ENCODE results near the gene ADAMTS16. TPM values are rescaled to one million over a fixed set of nuclear protein-coding genes. Genes with fewer than 3 reads are reported as not detected.

ADAMTS16 gene
- polyA plus RNA-seq, 3 donors = not detected

DNA sequence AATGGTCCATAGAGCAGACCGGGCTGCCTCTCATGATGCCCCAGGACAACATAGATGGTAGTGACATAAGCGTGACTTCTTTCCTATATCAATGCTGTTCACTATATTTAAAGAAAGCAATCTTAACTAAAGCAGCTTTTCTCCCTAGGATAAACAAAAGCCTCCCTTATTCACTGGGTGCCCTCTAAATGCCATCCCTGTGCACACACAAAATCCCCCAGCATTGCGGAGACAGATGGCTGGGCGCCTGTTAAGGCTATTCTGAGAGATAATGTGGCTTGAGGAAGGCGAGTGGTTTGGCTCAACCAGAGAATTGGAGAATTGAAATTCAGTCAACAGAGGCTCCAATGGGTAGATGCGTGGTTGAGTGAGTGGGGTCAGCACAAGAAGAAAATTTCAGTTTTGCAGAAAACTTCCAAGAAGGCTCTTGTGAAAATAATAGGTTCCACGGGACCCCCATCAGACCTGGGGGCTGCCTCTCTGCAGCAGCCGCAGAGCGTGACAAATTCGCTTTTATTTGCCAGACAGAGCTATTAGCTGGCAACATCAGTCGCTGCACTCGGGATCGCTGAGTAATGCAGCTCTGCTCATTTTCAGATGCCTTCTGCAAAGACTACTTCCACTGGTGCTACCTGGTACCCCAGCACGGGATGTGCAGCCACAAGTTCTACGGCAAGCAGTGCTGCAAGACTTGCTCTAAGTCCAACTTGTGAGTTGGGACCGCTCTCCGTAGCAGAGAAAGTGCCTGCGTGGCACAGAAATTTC is 178.5 kb downstream of the ADAMTS16 start:
- Histone ChIP-seq H3K27ac (ENCODE audit: low read depth in 1 of 2, low read length in 2 of 2) (no peak overlapping the region), H3K4me1 (ENCODE audit: control insufficient read depth in 1 of 2, insufficient read depth in 2 of 2, low read length in 2 of 2) (no peaks in the 10 kb centered on the region), H2AFZ (ENCODE audit: insufficient read depth, low read depth, low read length, poor library complexity, severe bottlenecking) (no peak overlapping the region), H3K79me2 (ENCODE audit: insufficient read depth, low read length) (no peaks in the 10 kb centered on the region), H3K27me3 (ENCODE audit: control insufficient read depth in 2 of 2, insufficient read depth in 2 of 2, low read length in 2 of 2) (no peaks in the 10 kb centered on the region), H3K4me3 (replicated peaks in 1 of 3; ENCODE audit: low read depth in 2 of 3, low read length in 3 of 3) (no peak overlapping the region), H4K20me1 (ENCODE audit: insufficient read depth, low read length) (no peaks in the 10 kb centered on the region), H3K9me3 (replicated peaks in 1 of 2; ENCODE audit: control insufficient read depth in 1 of 2, insufficient read depth in 1 of 2, low read length in 2 of 2) (peaks cover 3 to 28% of the 10 kb centered on the region in 2 donors), H3K36me3 (replicated peaks in 1 of 2; ENCODE audit: control insufficient read depth in 1 of 2, insufficient read depth in 2 of 2, low read length in 2 of 2) (no peaks in the 10 kb centered on the region), H3K4me2 (replicated peaks; ENCODE audit: extremely low read depth, low read length, poor library complexity, severe bottlenecking) (no peak overlapping the region), H3K9ac (ENCODE audit: insufficient read depth, low read length, poor library complexity, severe bottlenecking) (no peak overlapping the region)
- Mint-ChIP-seq H3K9me3 (peaks cover 8 to 25% (median 17%) of the 10 kb centered on the region in 7 donors), H3K4me3 (no peak overlapping the region), H3K36me3 (no peaks in the 10 kb centered on the region), H3K27me3 (ENCODE audit: low read depth in 3 of 3) (no peaks in the 10 kb centered on the region), H3K27ac (peak overlapping the region in 1 of 7 donors; percentile 38), H3K4me1 (no peaks in the 10 kb centered on the region)
- WGBS (ENCODE audit: insufficient coverage) = 92% methylated on average over 16 of the region's 18 CpGs
- no peak for TF ChIP-seq CTCF (IDR thresholded peaks at IDR 0.05)
- DNase-seq = no peak
- intact Hi-C loops (cut with micrococcal nuclease) = no loop called here

DNA sequence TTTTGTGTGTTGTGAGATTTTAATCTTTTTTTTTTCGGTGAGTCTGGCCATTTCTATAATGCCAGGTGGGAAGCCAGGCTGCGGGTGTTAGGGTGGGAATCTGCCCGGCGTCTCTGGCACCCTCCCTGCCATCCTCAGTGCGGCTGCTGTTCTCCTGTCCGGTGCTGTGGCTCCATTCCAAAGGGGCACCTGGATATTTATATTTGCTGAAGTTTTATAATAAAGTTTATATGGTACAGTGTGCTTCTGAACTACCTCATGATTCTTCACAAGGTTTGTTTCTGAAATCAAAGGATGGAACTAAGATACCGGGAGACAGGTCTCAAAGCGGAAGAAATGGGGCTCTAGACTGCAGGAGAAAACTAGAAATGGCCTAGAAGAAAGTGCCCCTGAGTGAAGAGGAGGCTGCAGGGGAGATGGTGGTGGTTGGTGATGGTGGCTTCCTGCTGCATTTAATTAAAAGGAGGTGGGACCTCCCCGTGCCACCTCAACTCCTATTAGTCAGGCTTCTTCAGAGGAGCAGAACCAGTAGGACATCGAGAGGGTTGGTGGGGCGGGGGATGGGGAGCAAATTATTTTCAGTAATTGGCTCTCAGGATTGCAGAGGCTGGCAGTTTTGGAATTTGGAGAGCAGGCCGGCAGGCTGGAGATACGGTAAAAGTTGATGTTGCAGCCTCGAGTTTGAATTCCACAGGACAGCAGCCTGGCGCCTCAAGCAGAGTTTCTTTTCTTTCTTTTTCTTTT is 180.1 kb downstream of the ADAMTS16 start:
- H3K27ac Mint-ChIP-seq = no peak overlapping the region
- H3K9ac ChIP-seq (ENCODE audit: insufficient read depth, low read length, poor library complexity, severe bottlenecking) = no peak overlapping the region
- H3K4me3 ChIP-seq (replicated peaks in 1 of 3; ENCODE audit: low read depth in 2 of 3, low read length in 3 of 3) = no peak overlapping the region
- H3K36me3 ChIP-seq (replicated peaks in 1 of 2; ENCODE audit: control insufficient read depth in 1 of 2, insufficient read depth in 2 of 2, low read length in 2 of 2) = no peaks in the 10 kb centered on the region
- TF ChIP-seq CTCF (IDR thresholded peaks at IDR 0.05) = no peak
- WGBS (ENCODE audit: insufficient coverage) = 89% methylated on average over 7 of the region's 15 CpGs
- H3K79me2 ChIP-seq (ENCODE audit: insufficient read depth, low read length) = no peaks in the 10 kb centered on the region
- H4K20me1 ChIP-seq (ENCODE audit: insufficient read depth, low read length) = no peaks in the 10 kb centered on the region
- intact Hi-C loops (cut with micrococcal nuclease) = no loop called here
- no peak overlapping the region for H3K4me2 ChIP-seq (replicated peaks; ENCODE audit: extremely low read depth, low read length, poor library complexity, severe bottlenecking)
- peaks cover 0 to under 1% (median 0%) of the 10 kb centered on the region in 3 donors for H3K27me3 Mint-ChIP-seq (ENCODE audit: low read depth in 3 of 3)
- no peak overlapping the region for H3K4me3 Mint-ChIP-seq
- H3K27ac ChIP-seq (ENCODE audit: low read depth in 1 of 2, low read length in 2 of 2) = no peak overlapping the region
- DNase-seq = no peak
- no peaks in the 10 kb centered on the region for H3K4me1 Mint-ChIP-seq
- H3K4me1 ChIP-seq (ENCODE audit: control insufficient read depth in 1 of 2, insufficient read depth in 2 of 2, low read length in 2 of 2) = no peaks in the 10 kb centered on the region
- H3K27me3 ChIP-seq (ENCODE audit: control insufficient read depth in 2 of 2, insufficient read depth in 2 of 2, low read length in 2 of 2) = no peaks in the 10 kb centered on the region
- H3K36me3 Mint-ChIP-seq = no peaks in the 10 kb centered on the region
- no peak overlapping the region for H2AFZ ChIP-seq (ENCODE audit: insufficient read depth, low read depth, low read length, poor library complexity, severe bottlenecking)
- H3K9me3 ChIP-seq (replicated peaks in 1 of 2; ENCODE audit: control insufficient read depth in 1 of 2, insufficient read depth in 1 of 2, low read length in 2 of 2) = peaks cover 12 to 36% of the 10 kb centered on the region in 2 donors
- peaks cover 14 to 32% (median 23%) of the 10 kb centered on the region in 7 donors for H3K9me3 Mint-ChIP-seq
